ENCODE data around the gene DOC2B.

DOC2B gene

GRCh38 chr17:213286-214105, 32.0 kb upstream of the DOC2B start:
- Histone ChIP-seq H3K4ac (ENCODE audit: low read depth, low read length) (no peak overlapping the region), H3K27me3 (ENCODE audit: insufficient read depth, low read length) (no peaks in the 10 kb centered on the region), H3K23ac (ENCODE audit: low read length) (no peak overlapping the region), H3K27ac (ENCODE audit: low read depth, low read length) (no peak overlapping the region), H4K12ac (ENCODE audit: low read depth, low read length) (no peak overlapping the region), H3K4me2 (ENCODE audit: low read length) (no peak overlapping the region), H3K36me3 (ENCODE audit: control insufficient read depth in 1 of 2, insufficient read depth in 2 of 2, low read length in 2 of 2) (no peaks in the 10 kb centered on the region), H2AK5ac (ENCODE audit: low read length) (peak overlapping the region; percentile 3), H3K79me2 (ENCODE audit: control insufficient read depth, insufficient read depth, low read length, poor library complexity) (peaks cover 3% of the 10 kb centered on the region), H3K4me3 (ENCODE audit: low read depth, low read length) (no peak overlapping the region), H2BK12ac (ENCODE audit: low read length) (peak overlapping the region; percentile 8), H3K14ac (ENCODE audit: low read length) (peak overlapping the region; percentile 42), H2BK120ac (ENCODE audit: insufficient read depth, low read length, poor library complexity) (no peak overlapping the region), H3K9ac (ENCODE audit: low read length) (no peak overlapping the region), H3K4me1 (ENCODE audit: control insufficient read depth in 1 of 2, insufficient read depth in 2 of 2, low read length in 2 of 2) (peaks cover 4 to 10% of the 10 kb centered on the region in 2 experiments), H3K9me3 (ENCODE audit: insufficient read depth, low read depth, low read length) (peaks cover 2% of the 10 kb centered on the region), H3K18ac (ENCODE audit: low read length) (no peak overlapping the region), H2AFZ (ENCODE audit: insufficient read depth, low read length, poor library complexity) (no peak overlapping the region), H3K79me1 (ENCODE audit: low read length) (peaks cover 12% of the 10 kb centered on the region), H4K91ac (ENCODE audit: low read depth, low read length) (peak overlapping the region; percentile 0), H4K8ac (ENCODE audit: low read depth, low read length) (no peak overlapping the region), H2BK5ac (ENCODE audit: low read depth, low read length, poor library complexity) (no peak overlapping the region)
- no peak for DNase-seq
- no CpG with 5 or more reads among the region's 25 CpGs for WGBS (ENCODE audit: extremely low coverage, insufficient coverage, insufficient read length)

DNA sequence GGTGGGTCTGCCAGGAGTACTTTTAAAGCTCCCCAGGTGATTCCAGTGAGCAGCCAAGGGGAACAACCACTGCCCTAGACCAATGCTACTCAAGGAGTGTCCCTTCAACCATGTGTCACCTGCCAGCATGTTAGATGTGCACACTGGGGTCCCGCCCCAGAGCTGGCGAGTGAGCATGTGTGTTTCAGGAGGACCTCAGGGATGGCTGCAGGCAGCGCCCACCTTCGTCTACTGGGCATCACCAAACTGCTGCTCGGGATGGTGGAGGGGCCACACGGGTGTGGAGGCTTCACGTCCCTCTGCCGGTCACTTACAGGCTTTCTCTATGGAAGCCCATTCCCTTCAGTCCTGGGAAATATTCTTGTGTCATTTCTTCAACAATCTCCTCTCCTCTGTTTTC, 29.0 kb upstream of the DOC2B start:
- Histone ChIP-seq H3K79me2 (ENCODE audit: control insufficient read depth, insufficient read depth, low read length, poor library complexity) (peaks cover 1% of the 10 kb centered on the region), H3K4me1 (ENCODE audit: control insufficient read depth in 1 of 2, insufficient read depth in 2 of 2, low read length in 2 of 2) (peaks cover 3% of the 10 kb centered on the region in 2 experiments), H4K8ac (ENCODE audit: low read depth, low read length) (no peak overlapping the region), H3K4me3 (ENCODE audit: low read depth, low read length) (no peak overlapping the region), H3K27me3 (ENCODE audit: insufficient read depth, low read length) (peaks cover 4% of the 10 kb centered on the region), H3K18ac (ENCODE audit: low read length) (no peak overlapping the region), H3K27ac (ENCODE audit: low read depth, low read length) (no peak overlapping the region), H2BK120ac (ENCODE audit: insufficient read depth, low read length, poor library complexity) (no peak overlapping the region), H3K4ac (ENCODE audit: low read depth, low read length) (no peak overlapping the region), H3K9ac (ENCODE audit: low read length) (no peak overlapping the region), H3K23ac (ENCODE audit: low read length) (no peak overlapping the region), H3K14ac (ENCODE audit: low read length) (no peak overlapping the region), H4K91ac (ENCODE audit: low read depth, low read length) (no peak overlapping the region), H2BK12ac (ENCODE audit: low read length) (no peak overlapping the region), H4K12ac (ENCODE audit: low read depth, low read length) (no peak overlapping the region), H2AFZ (ENCODE audit: insufficient read depth, low read length, poor library complexity) (no peak overlapping the region), H3K36me3 (ENCODE audit: control insufficient read depth in 1 of 2, insufficient read depth in 2 of 2, low read length in 2 of 2) (no peaks in the 10 kb centered on the region), H3K9me3 (ENCODE audit: insufficient read depth, low read depth, low read length) (peaks cover 14% of the 10 kb centered on the region), H3K79me1 (ENCODE audit: low read length) (peaks cover 4% of the 10 kb centered on the region), H2AK5ac (ENCODE audit: low read length) (no peak overlapping the region), H2BK5ac (ENCODE audit: low read depth, low read length, poor library complexity) (no peak overlapping the region), H3K4me2 (ENCODE audit: low read length) (no peak overlapping the region)
- DNase-seq, result no peak
- no CpG with 5 or more reads among the region's 8 CpGs for WGBS (ENCODE audit: extremely low coverage, insufficient coverage, insufficient read length)

DNA sequence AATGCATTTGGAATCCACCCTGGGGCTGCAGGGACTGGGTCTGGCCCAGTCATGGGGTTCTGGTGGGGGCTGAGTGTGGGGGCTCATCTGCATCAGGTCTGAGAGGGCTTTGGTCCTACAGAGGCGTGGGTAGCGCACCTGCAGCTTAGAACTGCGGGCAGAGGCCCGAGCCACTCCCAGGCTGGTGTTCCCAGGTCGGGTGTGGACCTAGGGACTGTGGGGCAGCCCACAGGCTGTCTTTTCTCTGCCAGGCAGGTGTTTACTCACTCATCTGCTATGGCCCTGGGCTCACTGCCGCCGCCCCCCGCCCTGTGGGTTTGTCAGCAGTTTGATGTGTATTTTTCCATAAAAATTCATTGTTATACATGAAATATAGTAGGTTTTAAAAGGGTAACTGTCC, 27.0 kb upstream of the DOC2B start:
- Histone ChIP-seq H2AK5ac (ENCODE audit: low read length) (no peak overlapping the region), H3K27ac (ENCODE audit: low read depth, low read length) (no peak overlapping the region), H3K4me1 (ENCODE audit: control insufficient read depth in 1 of 2, insufficient read depth in 2 of 2, low read length in 2 of 2) (no peaks in the 10 kb centered on the region), H3K14ac (ENCODE audit: low read length) (no peak overlapping the region), H3K23ac (ENCODE audit: low read length) (no peak overlapping the region), H3K79me2 (ENCODE audit: control insufficient read depth, insufficient read depth, low read length, poor library complexity) (no peaks in the 10 kb centered on the region), H2AFZ (ENCODE audit: insufficient read depth, low read length, poor library complexity) (no peak overlapping the region), H3K4ac (ENCODE audit: low read depth, low read length) (no peak overlapping the region), H3K79me1 (ENCODE audit: low read length) (no peaks in the 10 kb centered on the region), H2BK12ac (ENCODE audit: low read length) (no peak overlapping the region), H2BK5ac (ENCODE audit: low read depth, low read length, poor library complexity) (no peak overlapping the region), H3K18ac (ENCODE audit: low read length) (no peak overlapping the region), H3K4me3 (ENCODE audit: low read depth, low read length) (no peak overlapping the region), H4K12ac (ENCODE audit: low read depth, low read length) (no peak overlapping the region), H3K9ac (ENCODE audit: low read length) (no peak overlapping the region), H4K8ac (ENCODE audit: low read depth, low read length) (no peak overlapping the region), H3K9me3 (ENCODE audit: insufficient read depth, low read depth, low read length) (peaks cover 14% of the 10 kb centered on the region), H4K91ac (ENCODE audit: low read depth, low read length) (no peak overlapping the region), H3K36me3 (ENCODE audit: control insufficient read depth in 1 of 2, insufficient read depth in 2 of 2, low read length in 2 of 2) (no peaks in the 10 kb centered on the region), H2BK120ac (ENCODE audit: insufficient read depth, low read length, poor library complexity) (no peak overlapping the region), H3K27me3 (ENCODE audit: insufficient read depth, low read length) (peaks cover 4% of the 10 kb centered on the region), H3K4me2 (ENCODE audit: low read length) (no peak overlapping the region)
- no peak for DNase-seq
- no CpG with 5 or more reads among the region's 8 CpGs for WGBS (ENCODE audit: extremely low coverage, insufficient coverage, insufficient read length)

- no peak overlapping the region for H2BK120ac ChIP-seq (ENCODE audit: insufficient read depth, low read length, poor library complexity)
- H3K9ac ChIP-seq (ENCODE audit: low read length), result no peak overlapping the region
Measured at GRCh38 chr17:207775-208174, 26.3 kb upstream of the DOC2B start.

More at GRCh38 chr17:207775-208174, 26.3 kb upstream of the DOC2B start:
- Histone ChIP-seq H3K79me2 (ENCODE audit: control insufficient read depth, insufficient read depth, low read length, poor library complexity) (no peaks in the 10 kb centered on the region), H3K27me3 (ENCODE audit: insufficient read depth, low read length) (peaks cover 4% of the 10 kb centered on the region), H3K4ac (ENCODE audit: low read depth, low read length) (no peak overlapping the region), H4K12ac (ENCODE audit: low read depth, low read length) (no peak overlapping the region), H3K36me3 (ENCODE audit: control insufficient read depth in 1 of 2, insufficient read depth in 2 of 2, low read length in 2 of 2) (no peaks in the 10 kb centered on the region), H3K4me1 (ENCODE audit: control insufficient read depth in 1 of 2, insufficient read depth in 2 of 2, low read length in 2 of 2) (no peaks in the 10 kb centered on the region), H3K18ac (ENCODE audit: low read length) (no peak overlapping the region), H2BK12ac (ENCODE audit: low read length) (no peak overlapping the region), H3K27ac (ENCODE audit: low read depth, low read length) (no peak overlapping the region), H3K79me1 (ENCODE audit: low read length) (no peaks in the 10 kb centered on the region), H2BK5ac (ENCODE audit: low read depth, low read length, poor library complexity) (no peak overlapping the region), H2AFZ (ENCODE audit: insufficient read depth, low read length, poor library complexity) (no peak overlapping the region), H3K4me3 (ENCODE audit: low read depth, low read length) (no peak overlapping the region), H3K4me2 (ENCODE audit: low read length) (no peak overlapping the region), H2AK5ac (ENCODE audit: low read length) (no peak overlapping the region), H4K8ac (ENCODE audit: low read depth, low read length) (no peak overlapping the region), H3K9me3 (ENCODE audit: insufficient read depth, low read depth, low read length) (peaks cover 14% of the 10 kb centered on the region), H4K91ac (ENCODE audit: low read depth, low read length) (no peak overlapping the region), H3K14ac (ENCODE audit: low read length) (no peak overlapping the region), H3K23ac (ENCODE audit: low read length) (no peak overlapping the region)
- no peak for DNase-seq
- no CpG with 5 or more reads among the region's 8 CpGs for WGBS (ENCODE audit: extremely low coverage, insufficient coverage, insufficient read length)
